HEK293 (cell line): ENCODE data around the gene ILK.

ENCODE experiments used
- CTCF ChIA-PET: fragments of 350-600 bp; formaldehyde crosslinking; extraction: SDS; loops from one replicate; lab custom pipeline; 2021; ENCODE audit warnings: antibody characterized with exemption; lab: Yijun Ruan, JAX
- POLR2A ChIA-PET: fragments of 300-600 bp; formaldehyde crosslinking; extraction: SDS; loops from one replicate; lab custom pipeline; 2020; ENCODE audit warnings: antibody characterized with exemption, inconsistent platforms; lab: Yijun Ruan, JAX
- H3K27ac ChIP-seq: fragments of 200-500 bp; sonication (Bioruptor generic); 2 replicates; pipeline ENCODE4 v1.5.1; 2014; ENCODE audit warnings: low read depth, low read length, control low read depth, inconsistent platforms; ENCODE audit errors: extremely low read depth
- H3K36me3 ChIP-seq, 2 experiments: fragments of 200-500 bp in 1 of 2; sonication (Bioruptor generic) in 1 of 2; 1 replicate in 1 of 2; 2 replicates in 1 of 2; pipeline ENCODE4 v1.5.1; 2014 to 2017; ENCODE audit warnings: inconsistent platforms in 2 of 2, low read length in 2 of 2; ENCODE audit not compliant: control insufficient read depth in 2 of 2, insufficient read depth in 1 of 2
- H3K4me1 ChIP-seq: fragments of 200-500 bp; sonication (Bioruptor generic); 2 replicates; pipeline ENCODE4 v1.5.1; 2014; ENCODE audit warnings: mild to moderate bottlenecking, low read length, inconsistent platforms; ENCODE audit not compliant: control insufficient read depth, insufficient read depth
- H3K4me3 ChIP-seq: 2 replicates; pipeline ENCODE4 v1.5.1; 2011; ENCODE audit warnings: low read depth, mild to moderate bottlenecking, control low read depth, low read length, moderate library complexity
- H3K9me3 ChIP-seq: fragments of 200-500 bp; sonication (Bioruptor generic); 2 replicates; pipeline ENCODE4 v1.5.1; 2014; ENCODE audit warnings: low read depth, low read length, inconsistent platforms; ENCODE audit not compliant: control insufficient read depth, insufficient read depth
- HOXD13 ChIP-seq: sonication (generic); formaldehyde crosslinking; IDR thresholded peaks from 2 replicates; pipeline ENCODE4 v1.8.0; 2022; ENCODE audit warnings: missing genetic modification reagents, borderline replicate concordance
- IKZF3 ChIP-seq: fragments of 450-650 bp; IDR thresholded peaks from 2 replicates; pipeline ENCODE4 v1.5.0; 2018; ENCODE audit warnings: missing biosample characterization, mild to moderate bottlenecking, missing genetic modification characterization, moderate library complexity
- REPIN1 ChIP-seq: fragments of 450-650 bp; formaldehyde crosslinking; IDR thresholded peaks from 2 replicates; pipeline ENCODE4 v1.5.1; 2017; ENCODE audit warnings: missing biosample characterization, missing genetic modification characterization, low read depth
- SP2 ChIP-seq: fragments of 450-650 bp; formaldehyde crosslinking; IDR thresholded peaks from 2 replicates; pipeline ENCODE4 v1.5.1; 2016; ENCODE audit warnings: missing biosample characterization, missing genetic modification characterization
- YY1 ChIP-seq: fragments of 450-650 bp; formaldehyde crosslinking; IDR thresholded peaks from 2 replicates; pipeline ENCODE4 v1.5.1; 2018; ENCODE audit warnings: missing biosample characterization, missing genetic modification characterization
- YY2 ChIP-seq: fragments of 450-650 bp; formaldehyde crosslinking; IDR thresholded peaks from 2 replicates; pipeline ENCODE4 v1.5.1; 2016; ENCODE audit warnings: missing biosample characterization, missing genetic modification characterization
- ZNF184 ChIP-seq: fragments of 450-650 bp; IDR thresholded peaks from 2 replicates; pipeline ENCODE4 v1.5.1; 2018; ENCODE audit warnings: missing biosample characterization, mild to moderate bottlenecking, missing genetic modification characterization
- ZNF23 ChIP-seq: fragments of 450-650 bp; formaldehyde crosslinking; IDR thresholded peaks from 2 replicates; pipeline ENCODE4 v1.5.1; 2016; ENCODE audit warnings: missing biosample characterization, missing genetic modification characterization, borderline replicate concordance
- ZNF266 ChIP-seq: fragments of 450-650 bp; formaldehyde crosslinking; IDR thresholded peaks from 2 replicates; pipeline ENCODE4 v1.5.1; 2016; ENCODE audit warnings: missing biosample characterization, missing genetic modification characterization, low read depth
- ZNF292 ChIP-seq: fragments of 450-650 bp; formaldehyde crosslinking; IDR thresholded peaks from 2 replicates; pipeline ENCODE4 v1.5.1; 2016; ENCODE audit warnings: low read depth, missing biosample characterization, missing genetic modification characterization, borderline replicate concordance
- ZNF341 ChIP-seq: fragments of 450-650 bp; formaldehyde crosslinking; IDR thresholded peaks from 2 replicates; pipeline ENCODE4; 2016; ENCODE audit warnings: low read depth, missing biosample characterization, missing genetic modification characterization
- ZNF391 ChIP-seq: fragments of 450-650 bp; formaldehyde crosslinking; IDR thresholded peaks from 2 replicates; pipeline ENCODE4 v1.5.1; 2016; ENCODE audit warnings: low read depth, missing biosample characterization, missing genetic modification characterization, borderline replicate concordance
- ZNF433 ChIP-seq: fragments of 450-650 bp; formaldehyde crosslinking; IDR thresholded peaks from 2 replicates; pipeline ENCODE4 v1.5.1; 2016; ENCODE audit warnings: missing biosample characterization, missing genetic modification characterization, low read depth
- ZNF514 ChIP-seq: fragments of 450-650 bp; formaldehyde crosslinking; IDR thresholded peaks from 2 replicates; pipeline ENCODE4 v1.5.1; 2016; ENCODE audit warnings: missing biosample characterization, missing genetic modification characterization
- ZNF555 ChIP-seq: fragments of 450-650 bp; formaldehyde crosslinking; conservative IDR thresholded peaks from 2 replicates; pipeline ENCODE4 v1.5.1; 2017; ENCODE audit warnings: missing biosample characterization, mild to moderate bottlenecking, missing genetic modification characterization, inconsistent platforms
- ZNF596 ChIP-seq: fragments of 450-650 bp; IDR thresholded peaks from 2 replicates; pipeline ENCODE4 v1.5.0; 2018; ENCODE audit warnings: missing biosample characterization, mild to moderate bottlenecking, missing genetic modification characterization, moderate library complexity
- ZNF626 ChIP-seq: fragments of 450-650 bp; sonication (Bioruptor Pico); formaldehyde crosslinking; IDR thresholded peaks from 2 replicates; pipeline ENCODE4 v1.5.1; 2018; ENCODE audit warnings: missing biosample characterization, missing genetic modification characterization, inconsistent platforms
- ZNF664 ChIP-seq: fragments of 450-650 bp; formaldehyde crosslinking; IDR thresholded peaks from 2 replicates; pipeline ENCODE4 v1.5.1; 2016; ENCODE audit warnings: missing biosample characterization, missing genetic modification characterization
- ZNF677 ChIP-seq: fragments of 450-650 bp; IDR thresholded peaks from 2 replicates; pipeline ENCODE4 v1.5.0; 2018; ENCODE audit warnings: missing biosample characterization, mild to moderate bottlenecking, missing genetic modification characterization, moderate library complexity
- ZNF830 ChIP-seq: fragments of 450-650 bp; IDR thresholded peaks from 2 replicates; pipeline ENCODE4 v1.5.0; 2018; ENCODE audit warnings: missing biosample characterization, missing genetic modification characterization, low read depth, mild to moderate bottlenecking, moderate library complexity
- ZXDB ChIP-seq: fragments of 450-650 bp; formaldehyde crosslinking; IDR thresholded peaks from 2 replicates; pipeline ENCODE4 v1.5.1; 2016; ENCODE audit warnings: missing biosample characterization, missing genetic modification characterization
- TF ChIP-seq, protein P1 (sequence below): fragments of 450-650 bp; formaldehyde crosslinking; conservative IDR thresholded peaks from 2 replicates; pipeline ENCODE4 v1.5.1; 2016; ENCODE audit warnings: low read depth, missing biosample characterization, missing genetic modification characterization
- TF ChIP-seq, protein P2 (sequence below): fragments of 450-650 bp; formaldehyde crosslinking; IDR thresholded peaks from 2 replicates; pipeline ENCODE4 v1.5.1; 2016; ENCODE audit warnings: missing biosample characterization, missing genetic modification characterization, low read depth
- TF ChIP-seq, protein P3 (sequence below): fragments of 450-650 bp; formaldehyde crosslinking; IDR thresholded peaks from 2 replicates; pipeline ENCODE4 v1.5.1; 2016; ENCODE audit warnings: missing biosample characterization, missing genetic modification characterization
- TF ChIP-seq, protein P4 (sequence below): fragments of 450-650 bp; formaldehyde crosslinking; IDR thresholded peaks from 2 replicates; pipeline ENCODE4 v1.5.1; 2016; ENCODE audit warnings: missing biosample characterization, missing genetic modification characterization
- TF ChIP-seq, protein P5 (sequence below): fragments of 450-650 bp; formaldehyde crosslinking; IDR thresholded peaks from 2 replicates; pipeline ENCODE4 v1.5.1; 2017; ENCODE audit warnings: missing biosample characterization, missing genetic modification characterization

ILK gene

DNA sequence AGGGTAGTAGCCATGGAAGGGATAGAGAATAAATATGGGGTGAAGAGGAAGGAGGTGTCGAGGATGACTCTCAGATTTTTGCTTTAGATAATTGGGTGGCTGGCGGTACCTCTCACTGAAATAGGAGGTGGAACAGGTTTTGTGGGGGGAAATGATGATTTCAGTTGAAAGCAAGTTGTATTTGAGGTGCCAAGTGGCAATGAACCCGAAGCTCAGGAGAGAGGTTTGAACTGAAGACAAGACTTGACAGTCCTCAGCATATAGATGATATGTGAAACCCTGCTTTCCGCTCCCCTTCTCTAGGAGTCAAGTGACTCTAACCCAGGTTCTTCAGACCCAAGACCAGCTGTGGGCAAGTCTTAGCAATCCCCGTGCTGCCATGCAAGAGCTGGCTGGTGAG is 33.9 kb upstream of the ILK start:
- Histone ChIP-seq H3K36me3 (peaks cover 0 to 3% of the 10 kb centered on the region in 2 experiments; a peak in 1 of 3 replicates), H3K4me1 (no peaks in the 10 kb centered on the region), H3K9me3 (no peaks in the 10 kb centered on the region), H3K27ac (no peak overlapping the region), H3K4me3 (no peak overlapping the region)
- TF ChIP-seq ZNF626 (tag by site-specific recombination) (no peak), ZNF341 (tag by site-specific recombination) (no peak), ZNF184 (tag by site-specific recombination) (no peak), ZXDB (tag by site-specific recombination) (no peak), SP2 (no peak), ZNF596 (tag by site-specific recombination) (no peak), YY1 (tag by site-specific recombination) (no peak), ZNF292 (tag by site-specific recombination) (no peak), ZNF23 (no peak), ZNF433 (tag by site-specific recombination) (no peak), REPIN1 (tag by site-specific recombination) (no peak), ZNF391 (tag by site-specific recombination) (no peak), YY2 (tag by site-specific recombination) (no peak), ZNF830 (tag by site-specific recombination) (no peak), HOXD13 (CRISPR knock-in tag) (no peak)
- TF ChIP-seq, protein P1, sequence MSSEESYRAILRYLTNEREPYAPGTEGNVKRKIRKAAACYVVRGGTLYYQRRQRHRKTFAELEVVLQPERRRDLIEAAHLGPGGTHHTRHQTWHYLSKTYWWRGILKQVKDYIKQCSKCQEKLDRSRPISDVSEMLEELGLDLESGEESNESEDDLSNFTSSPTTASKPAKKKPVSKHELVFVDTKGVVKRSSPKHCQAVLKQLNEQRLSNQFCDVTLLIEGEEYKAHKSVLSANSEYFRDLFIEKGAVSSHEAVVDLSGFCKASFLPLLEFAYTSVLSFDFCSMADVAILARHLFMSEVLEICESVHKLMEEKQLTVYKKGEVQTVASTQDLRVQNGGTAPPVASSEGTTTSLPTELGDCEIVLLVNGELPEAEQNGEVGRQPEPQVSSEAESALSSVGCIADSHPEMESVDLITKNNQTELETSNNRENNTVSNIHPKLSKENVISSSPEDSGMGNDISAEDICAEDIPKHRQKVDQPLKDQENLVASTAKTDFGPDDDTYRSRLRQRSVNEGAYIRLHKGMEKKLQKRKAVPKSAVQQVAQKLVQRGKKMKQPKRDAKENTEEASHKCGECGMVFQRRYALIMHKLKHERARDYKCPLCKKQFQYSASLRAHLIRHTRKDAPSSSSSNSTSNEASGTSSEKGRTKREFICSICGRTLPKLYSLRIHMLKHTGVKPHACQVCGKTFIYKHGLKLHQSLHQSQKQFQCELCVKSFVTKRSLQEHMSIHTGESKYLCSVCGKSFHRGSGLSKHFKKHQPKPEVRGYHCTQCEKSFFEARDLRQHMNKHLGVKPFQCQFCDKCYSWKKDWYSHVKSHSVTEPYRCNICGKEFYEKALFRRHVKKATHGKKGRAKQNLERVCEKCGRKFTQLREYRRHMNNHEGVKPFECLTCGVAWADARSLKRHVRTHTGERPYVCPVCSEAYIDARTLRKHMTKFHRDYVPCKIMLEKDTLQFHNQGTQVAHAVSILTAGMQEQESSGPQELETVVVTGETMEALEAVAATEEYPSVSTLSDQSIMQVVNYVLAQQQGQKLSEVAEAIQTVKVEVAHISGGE (tag by site-specific recombination) = no peak
- TF ChIP-seq, protein P2, sequence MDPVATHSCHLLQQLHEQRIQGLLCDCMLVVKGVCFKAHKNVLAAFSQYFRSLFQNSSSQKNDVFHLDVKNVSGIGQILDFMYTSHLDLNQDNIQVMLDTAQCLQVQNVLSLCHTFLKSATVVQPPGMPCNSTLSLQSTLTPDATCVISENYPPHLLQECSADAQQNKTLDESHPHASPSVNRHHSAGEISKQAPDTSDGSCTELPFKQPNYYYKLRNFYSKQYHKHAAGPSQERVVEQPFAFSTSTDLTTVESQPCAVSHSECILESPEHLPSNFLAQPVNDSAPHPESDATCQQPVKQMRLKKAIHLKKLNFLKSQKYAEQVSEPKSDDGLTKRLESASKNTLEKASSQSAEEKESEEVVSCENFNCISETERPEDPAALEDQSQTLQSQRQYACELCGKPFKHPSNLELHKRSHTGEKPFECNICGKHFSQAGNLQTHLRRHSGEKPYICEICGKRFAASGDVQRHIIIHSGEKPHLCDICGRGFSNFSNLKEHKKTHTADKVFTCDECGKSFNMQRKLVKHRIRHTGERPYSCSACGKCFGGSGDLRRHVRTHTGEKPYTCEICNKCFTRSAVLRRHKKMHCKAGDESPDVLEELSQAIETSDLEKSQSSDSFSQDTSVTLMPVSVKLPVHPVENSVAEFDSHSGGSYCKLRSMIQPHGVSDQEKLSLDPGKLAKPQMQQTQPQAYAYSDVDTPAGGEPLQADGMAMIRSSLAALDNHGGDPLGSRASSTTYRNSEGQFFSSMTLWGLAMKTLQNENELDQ (tag by site-specific recombination) = no peak
- TF ChIP-seq, protein P3, sequence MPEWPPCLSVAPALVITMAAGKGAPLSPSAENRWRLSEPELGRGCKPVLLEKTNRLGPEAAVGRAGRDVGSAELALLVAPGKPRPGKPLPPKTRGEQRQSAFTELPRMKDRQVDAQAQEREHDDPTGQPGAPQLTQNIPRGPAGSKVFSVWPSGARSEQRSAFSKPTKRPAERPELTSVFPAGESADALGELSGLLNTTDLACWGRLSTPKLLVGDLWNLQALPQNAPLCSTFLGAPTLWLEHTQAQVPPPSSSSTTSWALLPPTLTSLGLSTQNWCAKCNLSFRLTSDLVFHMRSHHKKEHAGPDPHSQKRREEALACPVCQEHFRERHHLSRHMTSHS (tag by site-specific recombination) = no peak
- CTCF ChIA-PET = interaction anchor here (0.7 kb wide), 2 partner anchors 39 to 50 kb away, joined by 5 to 6 read pairs; partner anchors contain the start of gene TPP1
- POLR2A ChIA-PET = no interaction called here

DNA sequence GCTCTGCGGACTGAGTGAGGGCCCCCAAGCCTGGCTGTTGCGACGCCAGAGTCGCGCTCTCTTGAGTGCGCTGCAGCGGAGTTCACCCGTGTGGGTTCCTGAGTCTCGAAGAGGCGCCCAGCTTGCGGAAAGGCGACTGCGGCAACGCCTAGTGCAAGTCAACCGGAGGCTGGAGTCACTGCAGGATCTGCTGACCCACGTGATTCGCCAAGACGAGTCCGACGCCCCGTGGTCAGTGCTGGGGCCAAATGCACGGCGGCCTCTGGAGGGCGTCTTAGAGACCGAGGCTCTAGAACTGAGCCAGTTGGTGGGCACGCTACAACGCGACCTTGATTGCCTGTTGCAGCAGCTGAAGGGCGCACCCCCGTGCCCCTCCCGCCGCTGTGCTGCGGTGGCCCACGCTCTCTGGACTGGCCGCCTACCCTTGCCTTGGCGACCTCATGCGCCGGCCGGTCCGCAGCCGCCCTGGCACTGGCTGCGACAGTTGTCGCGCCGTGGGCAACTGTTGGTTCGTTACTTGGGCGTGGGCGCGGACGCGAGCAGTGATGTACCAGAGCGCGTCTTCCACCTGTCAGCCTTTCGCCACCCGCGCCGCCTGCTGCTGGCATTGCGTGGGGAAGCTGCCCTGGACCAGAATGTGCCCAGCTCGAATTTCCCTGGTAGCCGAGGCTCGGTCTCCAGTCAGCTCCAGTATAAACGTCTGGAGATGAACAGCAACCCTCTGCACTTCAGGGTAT is 32.7 kb upstream of the ILK start:
- no peak for TF ChIP-seq ZNF266
- TF ChIP-seq, protein P4, sequence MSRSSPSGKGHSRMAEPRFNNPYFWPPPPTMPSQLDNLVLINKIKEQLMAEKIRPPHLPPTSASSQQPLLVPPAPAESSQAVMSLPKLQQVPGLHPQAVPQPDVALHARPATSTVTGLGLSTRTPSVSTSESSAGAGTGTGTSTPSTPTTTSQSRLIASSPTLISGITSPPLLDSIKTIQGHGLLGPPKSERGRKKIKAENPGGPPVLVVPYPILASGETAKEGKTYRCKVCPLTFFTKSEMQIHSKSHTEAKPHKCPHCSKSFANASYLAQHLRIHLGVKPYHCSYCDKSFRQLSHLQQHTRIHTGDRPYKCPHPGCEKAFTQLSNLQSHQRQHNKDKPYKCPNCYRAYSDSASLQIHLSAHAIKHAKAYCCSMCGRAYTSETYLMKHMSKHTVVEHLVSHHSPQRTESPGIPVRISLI (tag by site-specific recombination) = no peak
- TF ChIP-seq ZNF555 (tag by site-specific recombination) = no peak
- no peak for TF ChIP-seq IKZF3 (tag by site-specific recombination)
- TF ChIP-seq ZNF514 (tag by site-specific recombination) = no peak
- TF ChIP-seq ZNF677 (tag by site-specific recombination) = no peak
- no peak for TF ChIP-seq ZNF664 (tag by site-specific recombination)
- TF ChIP-seq, protein P5, sequence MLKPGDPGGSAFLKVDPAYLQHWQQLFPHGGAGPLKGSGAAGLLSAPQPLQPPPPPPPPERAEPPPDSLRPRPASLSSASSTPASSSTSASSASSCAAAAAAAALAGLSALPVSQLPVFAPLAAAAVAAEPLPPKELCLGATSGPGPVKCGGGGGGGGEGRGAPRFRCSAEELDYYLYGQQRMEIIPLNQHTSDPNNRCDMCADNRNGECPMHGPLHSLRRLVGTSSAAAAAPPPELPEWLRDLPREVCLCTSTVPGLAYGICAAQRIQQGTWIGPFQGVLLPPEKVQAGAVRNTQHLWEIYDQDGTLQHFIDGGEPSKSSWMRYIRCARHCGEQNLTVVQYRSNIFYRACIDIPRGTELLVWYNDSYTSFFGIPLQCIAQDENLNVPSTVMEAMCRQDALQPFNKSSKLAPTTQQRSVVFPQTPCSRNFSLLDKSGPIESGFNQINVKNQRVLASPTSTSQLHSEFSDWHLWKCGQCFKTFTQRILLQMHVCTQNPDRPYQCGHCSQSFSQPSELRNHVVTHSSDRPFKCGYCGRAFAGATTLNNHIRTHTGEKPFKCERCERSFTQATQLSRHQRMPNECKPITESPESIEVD (tag by site-specific recombination) = no peak
- peaks cover 0 to 3% of the 10 kb centered on the region in 2 experiments; a peak in 1 of 3 replicates for H3K36me3 ChIP-seq
- no peak overlapping the region for H3K4me3 ChIP-seq
- CTCF ChIA-PET = no interaction called here
- no peaks in the 10 kb centered on the region for H3K4me1 ChIP-seq
- H3K9me3 ChIP-seq = no peaks in the 10 kb centered on the region
- no peak overlapping the region for H3K27ac ChIP-seq
- POLR2A ChIA-PET = no interaction called here
